Fibroblast of mammary gland (primary cell): ENCODE measurements around the gene RGS1.
A peak's percentile ranks its signal among the peaks of the same experiment; 100 is the strongest.

Experiments
- DNase-seq: peaks from one replicate; pipeline ENCODE4 v3.0.0-alpha.2; 2010; ENCODE audit warnings: low read depth
- H3K4me3 ChIP-seq: 2 replicates; pipeline ENCODE4 v1.5.1; 2011; ENCODE audit warnings: low read depth, mild to moderate bottlenecking, low read length, moderate library complexity; ENCODE audit not compliant: control insufficient read depth
- TF ChIP-seq, protein P1 (sequence below): conservative IDR thresholded peaks from 2 replicates; pipeline ENCODE4 v1.5.1; 2011; ENCODE audit warnings: low read depth, low read length, inconsistent platforms; ENCODE audit not compliant: control insufficient read depth, insufficient read depth

Gene RGS1

GRCh38 chr1:192581131-192581927 is 5.8 kb downstream of the RGS1 start:
- no peak for DNase-seq
- H3K4me3 ChIP-seq: no peak overlapping the region
- TF ChIP-seq, protein P1, sequence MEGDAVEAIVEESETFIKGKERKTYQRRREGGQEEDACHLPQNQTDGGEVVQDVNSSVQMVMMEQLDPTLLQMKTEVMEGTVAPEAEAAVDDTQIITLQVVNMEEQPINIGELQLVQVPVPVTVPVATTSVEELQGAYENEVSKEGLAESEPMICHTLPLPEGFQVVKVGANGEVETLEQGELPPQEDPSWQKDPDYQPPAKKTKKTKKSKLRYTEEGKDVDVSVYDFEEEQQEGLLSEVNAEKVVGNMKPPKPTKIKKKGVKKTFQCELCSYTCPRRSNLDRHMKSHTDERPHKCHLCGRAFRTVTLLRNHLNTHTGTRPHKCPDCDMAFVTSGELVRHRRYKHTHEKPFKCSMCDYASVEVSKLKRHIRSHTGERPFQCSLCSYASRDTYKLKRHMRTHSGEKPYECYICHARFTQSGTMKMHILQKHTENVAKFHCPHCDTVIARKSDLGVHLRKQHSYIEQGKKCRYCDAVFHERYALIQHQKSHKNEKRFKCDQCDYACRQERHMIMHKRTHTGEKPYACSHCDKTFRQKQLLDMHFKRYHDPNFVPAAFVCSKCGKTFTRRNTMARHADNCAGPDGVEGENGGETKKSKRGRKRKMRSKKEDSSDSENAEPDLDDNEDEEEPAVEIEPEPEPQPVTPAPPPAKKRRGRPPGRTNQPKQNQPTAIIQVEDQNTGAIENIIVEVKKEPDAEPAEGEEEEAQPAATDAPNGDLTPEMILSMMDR: no peak

DNA sequence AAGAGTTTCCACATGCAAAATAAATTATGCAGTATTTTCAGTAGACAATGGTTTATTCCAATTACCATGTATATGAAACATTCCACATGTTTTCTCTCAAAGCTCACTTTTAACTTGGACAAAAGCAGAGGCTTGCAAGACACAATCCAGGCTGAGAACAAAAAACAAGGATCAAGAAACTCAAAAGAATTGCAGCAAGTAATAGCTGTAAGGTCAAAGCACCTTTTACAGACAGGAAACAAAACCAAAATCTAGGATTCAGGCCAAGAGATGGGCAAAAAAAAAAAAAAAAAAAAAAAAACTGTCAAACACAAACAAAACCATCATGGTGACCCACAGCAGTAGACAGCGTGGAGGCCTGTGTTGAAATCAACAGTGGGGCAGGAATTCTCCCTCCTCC is 9.3 kb downstream of the RGS1 start:
- DNase-seq: no peak
- TF ChIP-seq, protein P1: no peak
- no peak overlapping the region for H3K4me3 ChIP-seq

- no peak overlapping the region for H3K4me3 ChIP-seq
- DNase-seq: no peak
- TF ChIP-seq, protein P1: no peak
Measured at GRCh38 chr1:192587386-192588266, 12.1 kb downstream of the RGS1 start.

- DNase-seq: peak; percentile 21
- no peak overlapping the region for H3K4me3 ChIP-seq
- TF ChIP-seq, protein P1: no peak
Measured at GRCh38 chr1:192588546-192588945, 13.0 kb downstream of the RGS1 start.

- TF ChIP-seq, protein P1: no peak
- no peak overlapping the region for H3K4me3 ChIP-seq
- DNase-seq: peak; percentile 24
Measured at GRCh38 chr1:192589813-192590212, 14.2 kb downstream of the RGS1 start.

DNA sequence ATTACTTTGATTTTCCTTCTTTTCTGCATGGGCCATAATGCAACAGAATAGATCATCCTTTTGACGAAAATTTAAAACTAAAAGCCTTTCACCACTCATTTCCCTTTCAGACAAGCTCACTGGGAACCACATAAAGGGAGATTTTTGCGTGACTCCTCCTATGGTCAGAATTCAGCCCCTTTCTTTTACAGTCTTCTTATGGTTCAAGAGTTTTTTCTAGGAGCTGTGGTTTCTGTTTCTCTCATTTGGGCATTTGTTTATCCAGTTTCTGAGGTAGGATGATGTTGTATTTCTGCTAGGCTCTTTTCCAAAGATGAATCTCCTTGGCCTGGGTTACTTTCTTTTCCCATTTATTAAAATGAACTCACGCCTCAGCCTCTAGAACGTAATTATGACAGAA is 16.9 kb downstream of the RGS1 start:
- no peak overlapping the region for H3K4me3 ChIP-seq
- DNase-seq: peak; percentile 24
- TF ChIP-seq, protein P1: no peak
